HG03460 (cell line): ENCODE data around the gene ANO7.
A peak's percentile ranks its signal among the peaks of the same experiment; 100 is the strongest.

ENCODE experiments used
- ATAC-seq: cut with Tn5 transposase; IDR thresholded peaks from one replicate; pipeline ENCODE4 v1.9.1; 2021; ENCODE audit not compliant: unreplicated experiment

Gene ANO7

GRCh38 chr2:241207641-241208040 lies 19.2 kb downstream of the ANO7 start:
- no peak for ATAC-seq

- ATAC-seq: no peak
Observed at GRCh38 chr2:241208058-241208457, 19.6 kb downstream of the ANO7 start.

GRCh38 chr2:241209271-241209670 lies 20.8 kb downstream of the ANO7 start:
- no peak for ATAC-seq

- ATAC-seq: no peak
Observed at GRCh38 chr2:241211276-241211675, 22.8 kb downstream of the ANO7 start.

GRCh38 chr2:241213041-241213440 lies 24.6 kb downstream of the ANO7 start:
- ATAC-seq: no peak

- ATAC-seq: no peak
Observed at GRCh38 chr2:241213567-241213966, 25.1 kb downstream of the ANO7 start.

GRCh38 chr2:241214209-241214608 lies 25.7 kb downstream of the ANO7 start:
- ATAC-seq: no peak

GRCh38 chr2:241214766-241215165 lies 26.3 kb downstream of the ANO7 start:
- ATAC-seq: no peak

- no peak for ATAC-seq
Observed at GRCh38 chr2:241215421-241215820, 26.9 kb downstream of the ANO7 start.

- no peak for ATAC-seq
Observed at GRCh38 chr2:241216211-241216761, 27.8 kb downstream of the ANO7 start.

GRCh38 chr2:241217320-241218031 lies 29.0 kb downstream of the ANO7 start:
- no peak for ATAC-seq

- peak; percentile 38 for ATAC-seq
Observed at GRCh38 chr2:241218131-241219029, 29.9 kb downstream of the ANO7 start.

- no peak for ATAC-seq
Observed at GRCh38 chr2:241219030-241219382, 30.5 kb downstream of the ANO7 start.

GRCh38 chr2:241219856-241220356 lies 31.4 kb downstream of the ANO7 start:
- ATAC-seq: no peak

GRCh38 chr2:241223211-241224017 lies 34.9 kb downstream of the ANO7 start:
- ATAC-seq: no peak

- no peak for ATAC-seq
Observed at GRCh38 chr2:241224018-241224850, 35.8 kb downstream of the ANO7 start.

- ATAC-seq: no peak
Observed at GRCh38 chr2:241224851-241225438, 36.5 kb downstream of the ANO7 start.

- ATAC-seq: no peak
Observed at GRCh38 chr2:241225545-241225944, 37.1 kb downstream of the ANO7 start.

GRCh38 chr2:241225983-241226382 lies 37.5 kb downstream of the ANO7 start:
- no peak for ATAC-seq
